Ovary (tissue), 3 donors: Measurements from ENCODE around the gene BTN2A1.

Experiments
- EP300 ChIP-seq: sonication (generic); formaldehyde crosslinking; IDR thresholded peaks from one replicate; pipeline ENCODE4 v1.6.1; 2017; ENCODE audit warnings: antibody characterized with exemption
- POLR2A ChIP-seq: fragments of 450-650 bp; IDR thresholded peaks from one replicate; pipeline ENCODE4 v1.6.1; 2017; ENCODE audit warnings: antibody characterized with exemption, mild to moderate bottlenecking, moderate library complexity
- TF ChIP-seq, protein P1 (sequence below), 3 donors: fragments of 450-650 bp in 2 of 3; fragments of 200-600 bp in 1 of 3; IDR thresholded peaks; one replicate each; pipeline versions ENCODE4 v1.5.1 to v1.8.0; 2016 to 2022; ENCODE audit warnings: antibody characterized with exemption in 3 of 3, mild to moderate bottlenecking in 1 of 3
- donor health status: DM: no; HTN: no; CAD: no.

DNA sequence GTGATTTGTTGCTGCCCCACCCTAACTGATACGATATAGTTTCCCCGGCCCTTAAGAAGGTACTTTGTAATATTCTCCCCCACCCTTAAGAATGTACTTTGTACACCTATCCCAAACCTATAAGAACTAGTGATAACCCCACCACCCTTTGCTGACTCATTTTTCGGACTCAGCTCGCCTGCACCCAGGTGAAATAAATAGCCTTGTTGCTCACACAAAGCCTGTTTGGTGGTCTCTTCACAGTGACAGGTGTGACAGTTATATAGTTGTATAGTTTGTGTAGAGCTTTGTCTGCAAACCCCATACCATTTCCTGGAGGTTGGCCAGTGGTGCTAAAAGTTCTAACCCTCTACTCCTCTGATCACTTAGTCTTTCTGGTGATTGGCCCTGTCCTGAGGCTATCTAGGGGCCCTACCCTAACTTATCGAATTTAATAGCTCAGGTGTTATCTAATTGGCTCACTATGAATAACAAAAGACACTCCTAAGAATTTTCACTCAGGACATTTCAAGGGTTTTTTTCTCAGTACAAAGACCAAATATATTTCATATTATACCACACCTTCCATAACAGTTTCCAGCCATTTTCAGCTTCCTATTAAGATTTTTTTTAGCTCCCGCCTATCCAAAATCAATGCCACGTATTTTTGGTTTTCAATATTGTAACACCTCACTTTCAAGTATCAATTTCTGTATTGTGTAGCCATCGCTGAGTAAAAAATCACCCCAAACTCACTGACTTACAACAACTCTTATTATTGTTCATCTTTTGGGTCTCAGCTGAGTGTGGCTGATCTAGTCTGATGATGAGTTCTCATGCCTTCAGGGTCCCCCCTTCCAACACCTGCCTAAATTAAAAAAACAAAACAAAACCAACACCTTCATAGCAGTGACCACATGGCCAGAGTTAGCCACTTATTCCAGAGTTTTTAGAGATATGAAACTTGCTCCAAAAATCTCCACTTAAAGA is 32.5 kb downstream of the BTN2A1 start:
- TF ChIP-seq POLR2A = no peak
- TF ChIP-seq, protein P1, sequence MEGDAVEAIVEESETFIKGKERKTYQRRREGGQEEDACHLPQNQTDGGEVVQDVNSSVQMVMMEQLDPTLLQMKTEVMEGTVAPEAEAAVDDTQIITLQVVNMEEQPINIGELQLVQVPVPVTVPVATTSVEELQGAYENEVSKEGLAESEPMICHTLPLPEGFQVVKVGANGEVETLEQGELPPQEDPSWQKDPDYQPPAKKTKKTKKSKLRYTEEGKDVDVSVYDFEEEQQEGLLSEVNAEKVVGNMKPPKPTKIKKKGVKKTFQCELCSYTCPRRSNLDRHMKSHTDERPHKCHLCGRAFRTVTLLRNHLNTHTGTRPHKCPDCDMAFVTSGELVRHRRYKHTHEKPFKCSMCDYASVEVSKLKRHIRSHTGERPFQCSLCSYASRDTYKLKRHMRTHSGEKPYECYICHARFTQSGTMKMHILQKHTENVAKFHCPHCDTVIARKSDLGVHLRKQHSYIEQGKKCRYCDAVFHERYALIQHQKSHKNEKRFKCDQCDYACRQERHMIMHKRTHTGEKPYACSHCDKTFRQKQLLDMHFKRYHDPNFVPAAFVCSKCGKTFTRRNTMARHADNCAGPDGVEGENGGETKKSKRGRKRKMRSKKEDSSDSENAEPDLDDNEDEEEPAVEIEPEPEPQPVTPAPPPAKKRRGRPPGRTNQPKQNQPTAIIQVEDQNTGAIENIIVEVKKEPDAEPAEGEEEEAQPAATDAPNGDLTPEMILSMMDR (IDR thresholded peaks at IDR 0.05) = no peak
- TF ChIP-seq EP300 = no peak
